ENCODE data around the gene GSE1. TPM values are rescaled to one million over a fixed set of nuclear protein-coding genes. Genes with fewer than 3 reads are reported as not detected.

The GSE1 gene
- total RNA-seq, 1 experiment from 2014 or later = 124 TPM

DNA sequence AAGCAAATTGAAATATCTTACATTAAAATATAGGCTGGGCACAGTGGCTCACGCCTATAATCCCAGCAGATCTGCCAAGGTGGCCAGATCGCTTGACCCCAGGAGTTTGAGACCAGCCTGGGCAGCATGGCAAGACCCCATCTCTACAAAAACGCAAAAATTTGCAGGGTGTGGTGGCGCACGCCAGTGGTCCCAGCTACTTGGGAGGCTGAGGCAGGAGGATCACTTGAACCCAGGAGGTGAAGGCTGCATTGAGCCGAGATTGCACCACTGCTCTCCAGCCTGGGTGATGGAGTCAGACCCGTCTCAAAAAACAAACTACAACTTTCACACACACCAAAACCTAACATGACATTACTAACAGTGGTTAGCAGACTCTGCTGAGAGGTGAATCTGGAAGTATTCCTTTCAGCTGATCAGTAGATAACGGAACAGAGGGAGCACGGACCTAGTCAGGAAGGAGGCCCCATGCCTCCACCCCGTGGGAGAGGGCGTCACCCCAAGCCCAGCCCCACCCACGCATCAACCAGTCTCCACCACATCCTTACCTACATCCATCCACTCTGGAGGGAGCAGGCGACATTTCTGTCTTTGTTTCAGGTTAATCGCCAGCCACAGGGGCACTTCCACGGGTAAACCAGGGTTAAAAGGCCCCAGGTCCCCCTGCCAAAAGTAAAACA is 73.9 kb downstream of the GSE1 start:
- POLR2A ChIA-PET = interaction anchor here (0.8 kb wide), 1 partner anchor 240 kb away, joined by 3 read pairs; no protein-coding TSS in a partner anchor
- CTCF ChIA-PET = no interaction called here
- H3K36me3 Mint-ChIP-seq = peaks cover 23% of the 10 kb centered on the region
- DNase-seq (ENCODE audit: low spot score) (no peak), ATAC-seq (no peak)
- no peaks in the 10 kb centered on the region for H3K9me3 Mint-ChIP-seq
- H3K4me1 Mint-ChIP-seq = peaks cover 12% of the 10 kb centered on the region
- peak overlapping the region; percentile 74 for H3K4me3 Mint-ChIP-seq
- H3K27me3 Mint-ChIP-seq (ENCODE audit: low read depth) = peaks cover 17% of the 10 kb centered on the region; the same call in 1 of the 2 replicates
- TF ChIP-seq, protein P1, sequence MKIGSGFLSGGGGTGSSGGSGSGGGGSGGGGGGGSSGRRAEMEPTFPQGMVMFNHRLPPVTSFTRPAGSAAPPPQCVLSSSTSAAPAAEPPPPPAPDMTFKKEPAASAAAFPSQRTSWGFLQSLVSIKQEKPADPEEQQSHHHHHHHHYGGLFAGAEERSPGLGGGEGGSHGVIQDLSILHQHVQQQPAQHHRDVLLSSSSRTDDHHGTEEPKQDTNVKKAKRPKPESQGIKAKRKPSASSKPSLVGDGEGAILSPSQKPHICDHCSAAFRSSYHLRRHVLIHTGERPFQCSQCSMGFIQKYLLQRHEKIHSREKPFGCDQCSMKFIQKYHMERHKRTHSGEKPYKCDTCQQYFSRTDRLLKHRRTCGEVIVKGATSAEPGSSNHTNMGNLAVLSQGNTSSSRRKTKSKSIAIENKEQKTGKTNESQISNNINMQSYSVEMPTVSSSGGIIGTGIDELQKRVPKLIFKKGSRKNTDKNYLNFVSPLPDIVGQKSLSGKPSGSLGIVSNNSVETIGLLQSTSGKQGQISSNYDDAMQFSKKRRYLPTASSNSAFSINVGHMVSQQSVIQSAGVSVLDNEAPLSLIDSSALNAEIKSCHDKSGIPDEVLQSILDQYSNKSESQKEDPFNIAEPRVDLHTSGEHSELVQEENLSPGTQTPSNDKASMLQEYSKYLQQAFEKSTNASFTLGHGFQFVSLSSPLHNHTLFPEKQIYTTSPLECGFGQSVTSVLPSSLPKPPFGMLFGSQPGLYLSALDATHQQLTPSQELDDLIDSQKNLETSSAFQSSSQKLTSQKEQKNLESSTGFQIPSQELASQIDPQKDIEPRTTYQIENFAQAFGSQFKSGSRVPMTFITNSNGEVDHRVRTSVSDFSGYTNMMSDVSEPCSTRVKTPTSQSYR (CRISPR knock-in tag; IDR thresholded peaks at IDR 0.05) = no peak
- TF ChIP-seq ZNF121 (CRISPR knock-in tag; IDR thresholded peaks at IDR 0.05) = peak; percentile 46; the same call in 1 of the 2 replicates
- H3K27ac Mint-ChIP-seq = no peak overlapping the region

DNA sequence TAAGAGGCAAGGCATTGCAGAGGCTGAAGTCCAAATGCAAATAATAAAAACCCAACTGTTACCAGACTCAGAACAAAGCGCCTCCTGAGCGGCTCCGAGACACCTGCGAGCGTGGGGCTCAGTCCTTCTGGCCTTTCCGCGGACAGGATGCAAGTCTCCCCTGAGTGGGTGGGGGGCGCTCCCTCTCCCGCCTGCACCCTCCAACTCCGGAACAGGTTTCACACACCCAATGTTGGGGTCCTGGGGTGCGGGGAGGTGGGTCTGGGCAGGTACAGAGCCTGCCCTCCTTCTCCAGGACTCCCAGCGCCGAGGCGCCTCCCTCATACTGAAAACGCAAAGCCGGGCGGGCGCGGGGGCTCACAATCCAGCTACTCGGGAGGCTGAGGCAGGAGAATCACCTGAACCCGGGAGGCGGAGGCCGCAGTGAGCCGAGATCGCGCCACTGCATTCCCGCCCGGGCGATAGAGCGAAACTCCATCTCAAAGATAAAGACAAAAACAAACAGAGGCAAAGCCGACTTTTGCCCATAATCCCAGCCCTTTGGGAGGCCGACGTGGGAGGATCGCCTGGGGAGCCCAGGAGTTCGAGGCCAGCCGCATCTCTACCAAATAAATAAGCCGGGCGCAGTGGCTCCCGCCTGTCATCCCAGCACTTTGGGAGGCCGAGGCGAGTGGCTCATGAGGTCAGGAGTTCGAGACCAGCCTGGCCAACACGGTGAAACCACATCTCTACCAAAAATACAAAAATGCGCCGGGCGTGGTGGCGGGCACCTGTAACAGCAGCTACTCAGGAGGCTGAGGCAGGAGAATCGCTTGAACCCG is 74.7 kb downstream of the GSE1 start:
- no peak for DNase-seq (ENCODE audit: low spot score)
- POLR2A ChIA-PET = interaction anchor here (1.3 kb wide), 1 partner anchor 28 kb away, joined by 4 read pairs; no protein-coding TSS in a partner anchor
- CTCF ChIA-PET = interaction anchor here (0.5 to 2.8 kb wide), 7 partner anchors 8 to 272 kb away, joined by 3 to 14 read pairs (median 4); no protein-coding TSS in a partner anchor
- H3K27ac Mint-ChIP-seq = no peak overlapping the region
- H3K36me3 Mint-ChIP-seq = peaks cover 23% of the 10 kb centered on the region
- peak overlapping the region; percentile 74 for H3K4me3 Mint-ChIP-seq
- H3K4me1 Mint-ChIP-seq = peaks cover 12% of the 10 kb centered on the region
- ATAC-seq = no peak
- H3K9me3 Mint-ChIP-seq = no peaks in the 10 kb centered on the region
- TF ChIP-seq GTF2I (CRISPR knock-in tag; conservative IDR thresholded peaks at IDR 0.05) = peak; percentile 45; the same call in 1 of the 2 replicates
- TF ChIP-seq EMX1 (CRISPR knock-in tag; IDR thresholded peaks at IDR 0.05) = no peak
- TF ChIP-seq, protein P2, sequence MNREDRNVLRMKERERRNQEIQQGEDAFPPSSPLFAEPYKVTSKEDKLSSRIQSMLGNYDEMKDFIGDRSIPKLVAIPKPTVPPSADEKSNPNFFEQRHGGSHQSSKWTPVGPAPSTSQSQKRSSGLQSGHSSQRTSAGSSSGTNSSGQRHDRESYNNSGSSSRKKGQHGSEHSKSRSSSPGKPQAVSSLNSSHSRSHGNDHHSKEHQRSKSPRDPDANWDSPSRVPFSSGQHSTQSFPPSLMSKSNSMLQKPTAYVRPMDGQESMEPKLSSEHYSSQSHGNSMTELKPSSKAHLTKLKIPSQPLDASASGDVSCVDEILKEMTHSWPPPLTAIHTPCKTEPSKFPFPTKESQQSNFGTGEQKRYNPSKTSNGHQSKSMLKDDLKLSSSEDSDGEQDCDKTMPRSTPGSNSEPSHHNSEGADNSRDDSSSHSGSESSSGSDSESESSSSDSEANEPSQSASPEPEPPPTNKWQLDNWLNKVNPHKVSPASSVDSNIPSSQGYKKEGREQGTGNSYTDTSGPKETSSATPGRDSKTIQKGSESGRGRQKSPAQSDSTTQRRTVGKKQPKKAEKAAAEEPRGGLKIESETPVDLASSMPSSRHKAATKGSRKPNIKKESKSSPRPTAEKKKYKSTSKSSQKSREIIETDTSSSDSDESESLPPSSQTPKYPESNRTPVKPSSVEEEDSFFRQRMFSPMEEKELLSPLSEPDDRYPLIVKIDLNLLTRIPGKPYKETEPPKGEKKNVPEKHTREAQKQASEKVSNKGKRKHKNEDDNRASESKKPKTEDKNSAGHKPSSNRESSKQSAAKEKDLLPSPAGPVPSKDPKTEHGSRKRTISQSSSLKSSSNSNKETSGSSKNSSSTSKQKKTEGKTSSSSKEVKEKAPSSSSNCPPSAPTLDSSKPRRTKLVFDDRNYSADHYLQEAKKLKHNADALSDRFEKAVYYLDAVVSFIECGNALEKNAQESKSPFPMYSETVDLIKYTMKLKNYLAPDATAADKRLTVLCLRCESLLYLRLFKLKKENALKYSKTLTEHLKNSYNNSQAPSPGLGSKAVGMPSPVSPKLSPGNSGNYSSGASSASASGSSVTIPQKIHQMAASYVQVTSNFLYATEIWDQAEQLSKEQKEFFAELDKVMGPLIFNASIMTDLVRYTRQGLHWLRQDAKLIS (CRISPR knock-in tag; IDR thresholded peaks at IDR 0.05; ENCODE audit: borderline replicate concordance) = no peak
- TF ChIP-seq FOXP1 (CRISPR knock-in tag; IDR thresholded peaks at IDR 0.05; ENCODE audit: borderline replicate concordance) = 0 out of 2 replicates have a peak, but pooled peaks have one; percentile 20
- H3K27me3 Mint-ChIP-seq (ENCODE audit: low read depth) = peaks cover 17% of the 10 kb centered on the region; the same call in 1 of the 2 replicates

- CTCF ChIA-PET = interaction anchor here (0.5 to 3.7 kb wide), 12 partner anchors 8 to 273 kb away, joined by 3 to 33 read pairs (median 4); no protein-coding TSS in a partner anchor
- peaks cover 17% of the 10 kb centered on the region; the same call in 1 of the 2 replicates for H3K27me3 Mint-ChIP-seq (ENCODE audit: low read depth)
- H3K27ac Mint-ChIP-seq = no peak within 1 kb of the TSS
- H3K4me3 Mint-ChIP-seq = peak within 1 kb of the TSS; percentile 74
- ATAC-seq (peak; percentile 99), DNase-seq (ENCODE audit: low spot score) (peak; percentile 93)
- POLR2A ChIA-PET = interaction anchor here (0.6 to 1.3 kb wide), 2 partner anchors 27 to 454 kb away, joined by 4 to 6 read pairs; no protein-coding TSS in a partner anchor
- no peaks in the 10 kb centered on the region for H3K9me3 Mint-ChIP-seq
- H3K4me1 Mint-ChIP-seq = peaks cover 10% of the 10 kb centered on the region
- peaks cover 14% of the 10 kb centered on the region for H3K36me3 Mint-ChIP-seq
- TF ChIP-seq ZNF512 (CRISPR knock-in tag; IDR thresholded peaks at IDR 0.05; ENCODE audit: borderline replicate concordance) (no peak), ZNF423 (CRISPR knock-in tag; IDR thresholded peaks at IDR 0.05) (no peak), SP1 (CRISPR knock-in tag; conservative IDR thresholded peaks at IDR 0.05) (peak; percentile 96), NFATC4 (CRISPR knock-in tag; IDR thresholded peaks at IDR 0.05) (no peak), ETV6 (CRISPR knock-in tag; IDR thresholded peaks at IDR 0.05) (peak; percentile 80)
- TF ChIP-seq, protein P3, sequence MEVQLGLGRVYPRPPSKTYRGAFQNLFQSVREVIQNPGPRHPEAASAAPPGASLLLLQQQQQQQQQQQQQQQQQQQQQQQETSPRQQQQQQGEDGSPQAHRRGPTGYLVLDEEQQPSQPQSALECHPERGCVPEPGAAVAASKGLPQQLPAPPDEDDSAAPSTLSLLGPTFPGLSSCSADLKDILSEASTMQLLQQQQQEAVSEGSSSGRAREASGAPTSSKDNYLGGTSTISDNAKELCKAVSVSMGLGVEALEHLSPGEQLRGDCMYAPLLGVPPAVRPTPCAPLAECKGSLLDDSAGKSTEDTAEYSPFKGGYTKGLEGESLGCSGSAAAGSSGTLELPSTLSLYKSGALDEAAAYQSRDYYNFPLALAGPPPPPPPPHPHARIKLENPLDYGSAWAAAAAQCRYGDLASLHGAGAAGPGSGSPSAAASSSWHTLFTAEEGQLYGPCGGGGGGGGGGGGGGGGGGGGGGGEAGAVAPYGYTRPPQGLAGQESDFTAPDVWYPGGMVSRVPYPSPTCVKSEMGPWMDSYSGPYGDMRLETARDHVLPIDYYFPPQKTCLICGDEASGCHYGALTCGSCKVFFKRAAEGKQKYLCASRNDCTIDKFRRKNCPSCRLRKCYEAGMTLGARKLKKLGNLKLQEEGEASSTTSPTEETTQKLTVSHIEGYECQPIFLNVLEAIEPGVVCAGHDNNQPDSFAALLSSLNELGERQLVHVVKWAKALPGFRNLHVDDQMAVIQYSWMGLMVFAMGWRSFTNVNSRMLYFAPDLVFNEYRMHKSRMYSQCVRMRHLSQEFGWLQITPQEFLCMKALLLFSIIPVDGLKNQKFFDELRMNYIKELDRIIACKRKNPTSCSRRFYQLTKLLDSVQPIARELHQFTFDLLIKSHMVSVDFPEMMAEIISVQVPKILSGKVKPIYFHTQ (CRISPR knock-in tag; IDR thresholded peaks at IDR 0.05) = no peak
Measured at GRCh38 chr16:85688586-85689284, 75.6 kb downstream of the GSE1 start, which contains the start of gene GINS2. TSS of gene GINS2 (minus strand) at chr16:85688954. CDS start at chr16:85688898, 56 bp downstream.
